ENCODE data around the gene TAF10. TPM values are rescaled to one million over a fixed set of nuclear protein-coding genes. Genes with fewer than 3 reads are reported as not detected.

TAF10 gene
- total and polyA plus RNA-seq, 3 donors from 2014 or later: 123 to 389 (median 210) TPM

DNA sequence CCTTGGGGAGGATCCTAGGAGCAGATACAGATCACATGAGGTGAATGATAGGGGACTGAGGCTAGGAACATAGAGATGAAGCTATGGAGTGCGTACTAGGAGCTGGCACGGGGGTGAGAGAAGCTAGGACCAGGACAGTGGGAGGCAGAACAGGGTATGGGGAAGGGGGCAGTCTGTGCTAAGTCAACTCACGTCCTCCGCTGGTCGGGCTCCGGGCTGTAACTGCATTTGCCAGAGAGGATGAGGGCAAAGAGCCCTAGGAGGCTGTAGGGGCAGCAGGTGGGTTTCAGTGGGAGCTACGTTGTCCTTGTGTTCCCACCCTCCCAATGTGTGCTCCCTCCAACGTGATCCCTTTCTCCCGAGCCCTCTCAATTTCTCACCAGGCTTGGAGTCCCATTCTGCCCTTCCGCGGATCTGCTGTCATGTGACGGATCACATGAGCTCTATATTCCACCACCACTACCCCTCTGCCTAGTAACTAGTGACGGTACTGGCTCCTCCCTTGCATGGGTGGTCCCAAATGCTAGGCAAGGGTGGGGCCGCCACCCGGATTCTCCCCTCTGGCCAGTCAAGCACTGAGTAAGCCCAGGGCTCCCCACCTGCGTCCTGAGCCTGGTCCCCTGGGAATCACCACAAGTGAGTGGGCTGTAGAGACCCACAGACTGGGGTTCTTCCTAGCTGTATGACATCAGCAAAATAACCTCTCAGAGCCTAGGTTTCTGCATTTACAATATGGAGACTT lies 7.2 kb upstream of the TAF10 start, which contains the start of gene TPP1:
Gene TPP1, minus strand, starts transcription at position 419 of the 742 bp plus-strand sequence. Its CDS starts 22 bp downstream, at position 397.
- H3K9me3 ChIP-seq: no peaks in the 10 kb centered on the region
- intact Hi-C loops (cut with DNase I; ENCODE audit: low total_unique reads): no loop called here
- WGBS, 2 donors: 10 to 22% methylated on average over 14 to 16 of the region's 16 CpGs
- H3K36me3 ChIP-seq (ENCODE audit: low read depth, missing control alignments): no peaks in the 10 kb centered on the region
- H3K4me3 ChIP-seq: peak within 1 kb of the TSS; percentile 64 to 75
- H3K27me3 ChIP-seq: no peaks in the 10 kb centered on the region
- no peaks in the 10 kb centered on the region for H3K4me1 ChIP-seq
- H3K27ac ChIP-seq: peak within 1 kb of the TSS; percentile 86 to 87
- TF ChIP-seq POLR2A (IDR thresholded peaks at IDR 0.05): peak; percentile 73
- no peak for TF ChIP-seq CTCF (IDR thresholded peaks at IDR 0.05)
- peak; percentile 96 for DNase-seq

DNA sequence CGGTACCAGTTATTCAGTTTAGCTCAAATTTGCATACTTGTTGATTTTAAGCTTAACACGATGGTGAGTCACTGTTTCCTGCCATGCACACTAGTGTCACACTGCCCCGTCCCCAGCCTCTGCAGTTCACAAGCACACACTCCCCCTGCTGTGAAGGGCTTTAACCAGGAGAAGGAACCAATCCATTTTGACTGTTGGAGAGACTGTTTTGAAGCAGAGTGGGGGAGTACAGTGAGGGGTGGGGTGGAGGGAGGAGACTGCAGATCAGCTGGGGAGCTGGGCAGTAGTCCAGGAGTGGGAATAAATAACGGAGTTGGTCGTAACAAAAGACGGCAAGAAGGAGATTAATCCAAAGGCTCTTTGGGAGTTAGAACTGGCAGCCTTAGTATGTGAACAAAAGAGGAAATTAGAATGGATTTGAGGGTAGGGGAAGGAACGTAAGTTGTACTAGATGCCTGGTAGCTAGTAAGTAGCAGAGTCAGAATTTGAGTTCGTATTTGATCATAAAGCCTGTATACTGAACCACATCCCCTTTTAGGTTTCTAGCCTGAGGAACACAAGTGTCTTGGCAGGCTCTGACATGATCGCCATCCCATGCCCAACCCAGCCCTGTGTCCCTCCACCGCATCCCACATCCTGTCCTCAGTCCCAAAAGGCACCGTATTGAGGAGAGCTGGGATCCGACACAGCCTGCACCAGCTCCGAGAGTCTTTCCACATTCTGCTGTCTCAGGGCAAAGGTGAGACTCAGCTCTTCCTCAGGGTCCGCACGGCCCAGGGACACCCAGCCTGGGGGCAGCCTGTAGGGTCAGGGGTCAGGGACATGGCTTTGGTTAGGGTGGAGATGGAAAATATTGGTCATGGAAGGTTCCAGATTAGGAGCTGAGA lies 6.3 kb upstream of the TAF10 start:
- Histone ChIP-seq H3K27me3 (no peaks in the 10 kb centered on the region), H3K27ac (peak overlapping the region; percentile 86 to 87), H3K36me3 (ENCODE audit: low read depth, missing control alignments) (no peaks in the 10 kb centered on the region), H3K9me3 (no peaks in the 10 kb centered on the region), H3K4me3 (peak overlapping the region; percentile 64 to 75), H3K4me1 (no peaks in the 10 kb centered on the region)
- WGBS, 2 donors: 34 to 58% methylated on average over 13 to 15 of the region's 15 CpGs
- peak; percentile 69 for DNase-seq
- TF ChIP-seq CTCF (IDR thresholded peaks at IDR 0.05): no peak
- no peak for TF ChIP-seq POLR2A (IDR thresholded peaks at IDR 0.05)
- intact Hi-C loops (cut with DNase I; ENCODE audit: low total_unique reads): no loop called here

- Histone ChIP-seq H3K4me1 (peaks cover 8% of the 10 kb centered on the region), H3K27ac (no peak overlapping the region), H3K9me3 (no peaks in the 10 kb centered on the region), H3K27me3 (no peaks in the 10 kb centered on the region), H3K36me3 (ENCODE audit: low read depth, missing control alignments) (no peaks in the 10 kb centered on the region), H3K4me3 (no peak overlapping the region)
- no peak for DNase-seq
- TF ChIP-seq POLR2A (IDR thresholded peaks at IDR 0.05) (no peak), CTCF (IDR thresholded peaks at IDR 0.05) (no peak)
- intact Hi-C loops (cut with DNase I; ENCODE audit: low total_unique reads): no loop called here
- 83 to 100% methylated on average over 3 to 5 of the region's 5 CpGs for WGBS, 2 donors
These were observed 5.3 kb upstream of the TAF10 start for GRCh38 chr11:6617315-6617781.

- Histone ChIP-seq H3K27me3 (no peaks in the 10 kb centered on the region), H3K4me1 (peaks cover 8% of the 10 kb centered on the region), H3K27ac (no peak overlapping the region), H3K9me3 (no peaks in the 10 kb centered on the region), H3K4me3 (no peak overlapping the region), H3K36me3 (ENCODE audit: low read depth, missing control alignments) (no peaks in the 10 kb centered on the region)
- no peak for DNase-seq
- intact Hi-C loops (cut with DNase I; ENCODE audit: low total_unique reads): no loop called here
- 94 to 97% methylated on average over 5 to 14 of the region's 14 CpGs for WGBS, 2 donors
- TF ChIP-seq POLR2A (IDR thresholded peaks at IDR 0.05) (no peak), CTCF (IDR thresholded peaks at IDR 0.05) (no peak)
These were observed 4.7 kb upstream of the TAF10 start for GRCh38 chr11:6616596-6617250.

Measured in testis (tissue), 3 donors.